ENCODE measurements around the gene S100A1.

Gene S100A1

GRCh38 chr1:153609585-153609907, 18.7 kb upstream of the S100A1 start:
- DNase-seq (ENCODE audit: extremely low spot score, insufficient read length, low read depth), result no peak
- no peak for FAIRE-seq

DNA sequence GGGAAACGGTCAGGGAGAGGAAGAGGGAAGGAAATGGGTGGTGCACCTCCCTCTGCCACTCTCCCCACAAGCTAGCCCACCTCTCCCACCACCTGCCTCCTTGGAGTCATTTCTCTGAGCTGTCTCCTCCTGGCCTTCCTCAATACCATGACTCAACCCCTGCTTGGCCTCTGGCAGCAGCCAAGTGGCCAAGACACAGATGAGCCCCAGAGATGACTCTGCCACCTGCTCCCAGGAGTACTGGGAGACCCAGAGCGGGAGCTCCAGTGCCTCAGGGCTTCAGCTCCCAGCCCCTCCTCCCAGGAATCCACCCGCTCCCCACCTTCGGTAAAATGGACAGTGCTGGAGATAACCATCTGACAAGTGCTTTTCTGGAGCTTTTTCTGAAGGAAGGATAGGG, 17.9 kb upstream of the S100A1 start:
- FAIRE-seq (no peak), DNase-seq (ENCODE audit: extremely low spot score, insufficient read length, low read depth) (no peak)

DNA sequence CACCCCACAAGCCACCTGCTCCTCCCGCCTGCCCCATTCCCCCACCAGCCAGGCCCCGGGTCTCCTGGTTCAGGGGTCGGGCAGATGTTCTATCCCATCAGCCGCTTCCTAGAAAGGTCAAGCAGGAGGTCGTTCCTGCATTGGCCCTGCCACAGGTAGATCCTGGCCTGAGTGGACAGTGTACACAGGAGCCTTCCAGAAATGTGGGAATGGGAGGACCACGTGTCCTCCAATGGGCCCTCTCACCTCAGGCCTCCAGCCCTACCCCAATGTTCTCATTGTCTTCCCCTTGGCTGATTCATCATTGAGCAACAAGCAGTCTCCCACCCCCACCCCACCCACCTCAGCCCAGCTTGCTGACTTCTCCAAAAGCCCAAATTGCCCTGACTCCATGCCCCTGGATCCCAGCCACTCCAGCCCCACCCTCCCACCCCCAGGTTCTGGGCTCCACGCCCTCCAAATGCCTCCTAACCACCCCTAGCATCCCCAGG, 17.4 kb upstream of the S100A1 start:
- no peak for FAIRE-seq
- DNase-seq (ENCODE audit: extremely low spot score, insufficient read length, low read depth), result no peak

GRCh38 chr1:153611356-153611755, 16.9 kb upstream of the S100A1 start:
- FAIRE-seq (no peak), DNase-seq (ENCODE audit: extremely low spot score, insufficient read length, low read depth) (no peak)

GRCh38 chr1:153612111-153612754, 16.0 kb upstream of the S100A1 start:
- DNase-seq (ENCODE audit: extremely low spot score, insufficient read length, low read depth), result no peak
- FAIRE-seq, result no peak

GRCh38 chr1:153612755-153613331, 15.4 kb upstream of the S100A1 start, which contains the start of gene S100A16:
Gene S100A16 (minus strand): TSS chr1:153613137. CDS start chr1:153608151, 4,986 bp downstream.
- DNase-seq (ENCODE audit: extremely low spot score, insufficient read length, low read depth) (no peak), FAIRE-seq (no peak)

DNA sequence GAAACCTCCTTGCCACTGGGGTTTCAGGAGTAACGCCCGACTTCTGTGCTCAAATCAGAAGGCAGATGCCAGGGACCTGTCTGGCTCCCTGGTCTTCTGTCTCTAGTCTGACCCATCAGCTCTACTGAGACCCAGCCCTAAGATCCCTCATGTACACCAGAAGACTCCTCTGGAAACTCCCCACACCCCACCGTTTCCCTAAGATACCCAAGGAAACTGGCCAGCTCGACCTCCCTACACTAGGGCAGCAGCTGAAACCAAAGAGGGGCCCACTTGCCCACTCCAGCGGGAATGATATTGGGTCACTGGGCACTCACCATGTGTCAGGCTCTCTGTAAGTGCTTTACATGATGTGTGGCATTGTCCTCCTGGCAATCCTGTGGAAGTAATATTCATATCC, 14.8 kb upstream of the S100A1 start:
- FAIRE-seq, result no peak

GRCh38 chr1:153614189-153614900, 13.9 kb upstream of the S100A1 start:
- no peak for DNase-seq (ENCODE audit: extremely low spot score, insufficient read length, low read depth)
- FAIRE-seq, result no peak

More for the DNA sequence above, 14.8 kb upstream of the S100A1 start:
- DNase-seq (ENCODE audit: extremely low spot score, insufficient read length, low read depth), result no peak

- FAIRE-seq, result no peak
- no peak for DNase-seq (ENCODE audit: extremely low spot score, insufficient read length, low read depth)
These were observed 13.3 kb upstream of the S100A1 start for GRCh38 chr1:153614906-153615305.

DNA sequence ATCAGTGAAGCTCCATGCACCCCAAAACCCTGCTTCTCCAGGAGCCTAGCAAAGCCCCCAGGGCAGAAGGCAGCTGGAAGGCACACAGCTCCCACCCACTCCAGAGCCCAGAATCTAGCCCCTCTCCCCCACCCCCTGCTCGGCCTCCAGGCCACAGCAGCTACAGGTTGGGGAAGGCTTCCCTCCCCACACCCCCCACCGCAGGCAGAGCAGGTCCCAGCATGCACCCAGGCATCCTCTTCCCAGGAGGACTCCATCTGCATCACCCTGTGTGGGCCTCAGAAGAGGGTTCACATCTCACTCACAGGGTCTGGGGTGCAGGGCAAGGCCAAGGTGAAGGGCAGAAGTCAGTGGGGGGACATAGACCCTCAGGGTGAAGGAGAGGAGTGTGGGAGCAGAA, 12.8 kb upstream of the S100A1 start:
- FAIRE-seq, result no peak

GRCh38 chr1:153616144-153616916, 11.9 kb upstream of the S100A1 start, which contains the start of gene S100A14:
Gene S100A14 (minus strand): TSS chr1:153616325. CDS start chr1:153615858, 467 bp downstream.
- DNase-seq (ENCODE audit: extremely low spot score, insufficient read length, low read depth) (no peak), FAIRE-seq (no peak)

More for the DNA sequence above, 12.8 kb upstream of the S100A1 start:
- DNase-seq (ENCODE audit: extremely low spot score, insufficient read length, low read depth), result no peak

GRCh38 chr1:153616917-153617311, 11.3 kb upstream of the S100A1 start:
- DNase-seq (ENCODE audit: extremely low spot score, insufficient read length, low read depth) (no peak), FAIRE-seq (no peak)

GRCh38 chr1:153617663-153618062, 10.6 kb upstream of the S100A1 start:
- peak; percentile 58 for DNase-seq (ENCODE audit: extremely low spot score, insufficient read length, low read depth)
- peak; percentile 75 for FAIRE-seq

DNA sequence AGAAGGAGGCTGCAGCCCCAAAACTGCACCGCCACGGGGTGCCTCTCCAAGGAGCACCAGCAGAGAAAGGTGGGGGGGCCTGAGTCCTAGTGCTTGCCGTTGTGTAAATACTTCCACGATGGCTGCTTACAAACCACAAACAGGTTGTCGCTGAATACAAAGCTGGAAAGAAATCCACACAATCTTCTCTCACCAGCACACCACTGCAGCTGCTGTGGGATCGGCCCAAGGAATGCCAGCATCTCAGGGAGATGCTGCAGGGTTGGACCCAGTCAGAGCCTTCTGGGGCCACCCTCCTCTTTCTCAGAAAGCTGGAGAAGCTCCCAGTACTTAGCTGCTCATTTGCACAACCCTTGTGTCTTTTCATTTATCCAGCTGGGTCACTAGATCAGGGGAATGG, 9.1 kb upstream of the S100A1 start:
- FAIRE-seq (no peak), DNase-seq (ENCODE audit: extremely low spot score, insufficient read length, low read depth) (no peak)

DNA sequence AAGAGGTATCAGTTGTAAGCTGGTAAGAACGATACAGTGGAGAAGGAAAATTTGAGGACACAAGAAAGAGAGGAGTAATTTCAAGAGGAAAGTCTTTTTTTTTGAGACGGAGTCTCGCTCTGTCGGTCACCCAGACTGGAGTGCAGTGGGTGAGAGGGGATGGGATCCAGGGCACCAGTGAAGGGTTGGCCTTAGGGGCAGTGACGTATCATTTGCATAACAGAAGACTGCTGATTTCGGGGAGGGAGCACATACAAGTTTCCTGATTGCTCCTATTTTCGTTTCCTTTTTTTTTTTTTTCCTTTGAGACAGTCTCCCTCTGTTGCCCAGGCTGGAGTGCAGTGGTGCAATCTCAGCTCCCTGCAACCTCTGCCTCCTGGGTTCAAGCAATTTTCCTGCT, 5.1 kb upstream of the S100A1 start:
- DNase-seq (ENCODE audit: extremely low spot score, insufficient read length, low read depth), result no peak

GRCh38 chr1:153624965-153625611, 3.1 kb upstream of the S100A1 start:
- FAIRE-seq (no peak), DNase-seq (ENCODE audit: extremely low spot score, insufficient read length, low read depth) (no peak)

More for the DNA sequence above, 5.1 kb upstream of the S100A1 start:
- no peak for FAIRE-seq

DNA sequence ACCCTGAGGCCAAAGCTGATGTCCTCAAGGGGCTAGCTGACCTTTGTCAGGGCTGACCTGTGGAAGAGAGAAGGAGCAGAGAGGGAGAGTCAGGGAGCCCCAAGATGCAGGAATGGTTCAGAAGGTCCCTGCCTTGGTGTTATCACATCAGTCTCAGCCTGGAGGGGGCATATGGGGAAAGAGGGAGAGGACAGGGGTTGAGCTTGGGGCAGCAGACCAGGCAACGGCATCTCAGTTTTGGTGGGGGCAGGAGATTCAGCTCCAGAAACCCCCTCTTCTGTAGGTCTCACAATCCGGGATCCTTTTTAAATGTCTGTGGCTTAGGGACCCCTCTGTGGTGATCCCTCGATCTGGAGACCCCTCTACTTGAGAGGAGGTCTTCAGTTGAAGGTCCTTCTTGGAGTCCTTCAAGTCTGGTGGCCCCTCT, 1.7 kb upstream of the S100A1 start:
- DNase-seq (ENCODE audit: extremely low spot score, insufficient read length, low read depth), result no peak
- no peak for FAIRE-seq

- DNase-seq (ENCODE audit: extremely low spot score, insufficient read length, low read depth) (no peak), FAIRE-seq (no peak)
These were observed 1.1 kb upstream of the S100A1 start, which contains the start of gene S100A13 for GRCh38 chr1:153626904-153627714. Gene S100A13 (minus strand): TSS chr1:153627505. CDS start chr1:153626472, 1,033 bp downstream.
